HepG2 (cell line): ENCODE data around the gene TMPO. TPM values are rescaled to one million over a fixed set of nuclear protein-coding genes. Genes with fewer than 3 reads are reported as not detected.
A peak's percentile ranks its signal among the peaks of the same experiment; 100 is the strongest.

Experiments
- ATF7-NPFF ChIP-seq: sonication (generic); formaldehyde crosslinking; IDR thresholded peaks from 2 replicates; pipeline ENCODE4 v1.8.1; 2023; ENCODE audit warnings: mild to moderate bottlenecking, low read depth, missing genetic modification reagents, moderate library complexity
- BRCA1 ChIP-seq: sonication (generic); formaldehyde crosslinking; IDR thresholded peaks from 2 replicates; pipeline ENCODE4 v1.4.0; 2020; ENCODE audit warnings: missing genetic modification reagents
- CBX1 ChIP-seq: IDR thresholded peaks from one replicate; pipeline ENCODE4 v1.6.1; 2016; ENCODE audit warnings: antibody characterized with exemption, low read depth
- FOXM1 ChIP-seq: sonication (generic); formaldehyde crosslinking; IDR thresholded peaks from 2 replicates; pipeline ENCODE4 v1.5.0; 2020; ENCODE audit warnings: missing genetic modification reagents
- FOXO1 ChIP-seq: sonication (generic); formaldehyde crosslinking; IDR thresholded peaks from 2 replicates; pipeline ENCODE4 v1.4.0; 2020; ENCODE audit warnings: missing genetic modification reagents
- GATAD2A ChIP-seq: IDR thresholded peaks from 2 replicates; pipeline ENCODE4 v1.6.1; 2016
- HOXA9 ChIP-seq: sonication (generic); formaldehyde crosslinking; IDR thresholded peaks from 2 replicates; pipeline ENCODE4 v1.8.1; 2022; ENCODE audit warnings: missing genetic modification reagents, mild to moderate bottlenecking, moderate library complexity, borderline replicate concordance
- KLF6 ChIP-seq: IDR thresholded peaks from 2 replicates; pipeline ENCODE4 v1.8.0; 2016; ENCODE audit warnings: missing biosample characterization, missing genetic modification reagents
- MTA3 ChIP-seq: sonication (generic); formaldehyde crosslinking; IDR thresholded peaks from 2 replicates; pipeline ENCODE4 v1.4.0; 2020; ENCODE audit warnings: missing genetic modification reagents
- PITX1 ChIP-seq: sonication (generic); formaldehyde crosslinking; IDR thresholded peaks from 2 replicates; pipeline ENCODE4 v1.5.1; 2020; ENCODE audit warnings: mild to moderate bottlenecking, missing genetic modification reagents
- POLR2A ChIP-seq, 2 experiments: IDR thresholded peaks; 2 replicates each; pipeline ENCODE4 v1.6.1; 2011; ENCODE audit warnings: low read depth in 2 of 2, low read length in 2 of 2, mild to moderate bottlenecking in 1 of 2, moderate library complexity in 1 of 2; ENCODE audit not compliant: insufficient read depth in 1 of 2
- POLR2AphosphoS5 ChIP-seq: IDR thresholded peaks from 2 replicates; pipeline ENCODE4 v1.6.1; 2012; ENCODE audit warnings: low read depth, low read length
- POLR2G ChIP-seq: fragments of 200-400 bp; formaldehyde crosslinking; IDR thresholded peaks from 2 replicates; pipeline ENCODE4 v1.6.1; 2018; ENCODE audit warnings: mild to moderate bottlenecking, low read depth, low read length, moderate library complexity
- ZBTB20 ChIP-seq: sonication (generic); formaldehyde crosslinking; IDR thresholded peaks from 2 replicates; pipeline ENCODE4 v1.8.1; 2023; ENCODE audit warnings: missing genetic modification reagents, low read depth, mild to moderate bottlenecking, borderline replicate concordance
- ZNF256 ChIP-seq: sonication (generic); formaldehyde crosslinking; conservative IDR thresholded peaks from 2 replicates; pipeline ENCODE4 v1.4.0; 2020; ENCODE audit warnings: missing genetic modification reagents
- ZNF430 ChIP-seq: sonication (generic); formaldehyde crosslinking; IDR thresholded peaks from 2 replicates; pipeline ENCODE4 v1.9.0; 2021; ENCODE audit warnings: mild to moderate bottlenecking, missing genetic modification reagents
- ZNF468 ChIP-seq: sonication (generic); formaldehyde crosslinking; IDR thresholded peaks from 2 replicates; pipeline ENCODE4 v1.8.0; 2022; ENCODE audit warnings: mild to moderate bottlenecking, moderate library complexity, missing genetic modification reagents
- ZNF569 ChIP-seq: sonication (generic); formaldehyde crosslinking; IDR thresholded peaks from 2 replicates; pipeline ENCODE4 v1.5.0; 2020; ENCODE audit warnings: mild to moderate bottlenecking, missing genetic modification reagents, moderate library complexity, borderline replicate concordance
- ZNF644 ChIP-seq: IDR thresholded peaks from 2 replicates; pipeline ENCODE4 v1.6.1; 2016; ENCODE audit warnings: low read depth
- ZNF703 ChIP-seq: sonication (generic); formaldehyde crosslinking; IDR thresholded peaks from 2 replicates; pipeline ENCODE4 v1.5.1; 2020; ENCODE audit warnings: missing genetic modification reagents, mild to moderate bottlenecking, moderate library complexity, borderline replicate concordance
- ZNF777 ChIP-seq: sonication (generic); formaldehyde crosslinking; IDR thresholded peaks from 2 replicates; pipeline ENCODE4 v1.4.0; 2020; ENCODE audit warnings: missing genetic modification reagents
- polyA plus RNA-seq, 8 experiments: library from polyadenylated mRNA; depleted of rRNA in 3 of 8; stranded (reverse) in 7 of 8; unstranded in 1 of 8; fragments of >200 nt; fragmentation: Illumina TruSeq in 4 of 8; extraction: Trizol in 4 of 8; gene quantifications; 2 replicates each; pipeline versions ENCODE4 v1.2.1 to v1.2.3, GENCODE V29; 2011 to 2016; ENCODE audit warnings: low read depth in 4 of 8, missing spikeins in 1 of 8, mixed read lengths in 1 of 8; ENCODE audit not compliant: insufficient read depth in 1 of 8
- total RNA-seq, 5 experiments: library from RNA; depleted of rRNA; stranded (reverse); fragments of >200 nt; fragmentation: Illumina TruSeq; extraction: Trizol; gene quantifications; 2 replicates each; pipeline ENCODE4 v1.2.3, GENCODE V29; 2016; ENCODE audit warnings: low read depth in 1 of 5
- TF ChIP-seq, protein P1 (sequence below): sonication (generic); formaldehyde crosslinking; IDR thresholded peaks from 2 replicates; pipeline ENCODE4 v1.8.1; 2022; ENCODE audit warnings: low read depth, mild to moderate bottlenecking, missing genetic modification reagents
- TF ChIP-seq, protein P2 (sequence below): sonication (generic); formaldehyde crosslinking; IDR thresholded peaks from 2 replicates; pipeline ENCODE4 v1.4.0; 2020; ENCODE audit warnings: missing genetic modification reagents

Gene TMPO
- total and polyA plus RNA-seq, 2 of the 13 experiments (the other 11 are each of a cell fraction or from before 2014, with no cell fraction given), result 24.2 to 167 TPM

DNA sequence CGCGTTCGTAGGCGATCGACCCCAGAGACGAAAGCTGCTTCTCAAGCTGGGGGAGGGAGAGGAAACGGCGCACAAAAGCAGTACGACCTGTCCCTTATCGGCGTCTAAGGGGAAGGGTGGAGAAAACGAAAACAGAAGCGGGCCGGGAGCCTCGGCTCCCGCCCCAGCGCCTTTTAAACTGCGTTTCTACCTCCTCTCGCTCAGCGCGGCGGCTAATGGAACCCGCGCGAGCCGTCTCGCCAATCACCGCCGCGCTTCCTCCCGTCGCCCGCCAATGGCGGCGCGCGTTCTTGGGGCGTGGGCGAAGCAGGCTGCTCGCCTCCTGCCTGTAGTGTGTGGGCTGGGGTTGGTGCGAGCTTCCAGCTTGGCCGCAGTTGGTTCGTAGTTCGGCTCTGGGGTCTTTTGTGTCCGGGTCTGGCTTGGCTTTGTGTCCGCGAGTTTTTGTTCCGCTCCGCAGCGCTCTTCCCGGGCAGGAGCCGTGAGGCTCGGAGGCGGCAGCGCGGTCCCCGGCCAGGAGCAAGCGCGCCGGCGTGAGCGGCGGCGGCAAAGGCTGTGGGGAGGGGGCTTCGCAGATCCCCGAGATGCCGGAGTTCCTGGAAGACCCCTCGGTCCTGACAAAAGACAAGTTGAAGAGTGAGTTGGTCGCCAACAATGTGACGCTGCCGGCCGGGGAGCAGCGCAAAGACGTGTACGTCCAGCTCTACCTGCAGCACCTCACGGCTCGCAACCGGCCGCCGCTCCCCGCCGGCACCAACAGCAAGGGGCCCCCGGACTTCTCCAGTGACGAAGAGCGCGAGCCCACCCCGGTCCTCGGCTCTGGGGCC is at the start of gene TMPO (continued):
- TF ChIP-seq, protein P1, sequence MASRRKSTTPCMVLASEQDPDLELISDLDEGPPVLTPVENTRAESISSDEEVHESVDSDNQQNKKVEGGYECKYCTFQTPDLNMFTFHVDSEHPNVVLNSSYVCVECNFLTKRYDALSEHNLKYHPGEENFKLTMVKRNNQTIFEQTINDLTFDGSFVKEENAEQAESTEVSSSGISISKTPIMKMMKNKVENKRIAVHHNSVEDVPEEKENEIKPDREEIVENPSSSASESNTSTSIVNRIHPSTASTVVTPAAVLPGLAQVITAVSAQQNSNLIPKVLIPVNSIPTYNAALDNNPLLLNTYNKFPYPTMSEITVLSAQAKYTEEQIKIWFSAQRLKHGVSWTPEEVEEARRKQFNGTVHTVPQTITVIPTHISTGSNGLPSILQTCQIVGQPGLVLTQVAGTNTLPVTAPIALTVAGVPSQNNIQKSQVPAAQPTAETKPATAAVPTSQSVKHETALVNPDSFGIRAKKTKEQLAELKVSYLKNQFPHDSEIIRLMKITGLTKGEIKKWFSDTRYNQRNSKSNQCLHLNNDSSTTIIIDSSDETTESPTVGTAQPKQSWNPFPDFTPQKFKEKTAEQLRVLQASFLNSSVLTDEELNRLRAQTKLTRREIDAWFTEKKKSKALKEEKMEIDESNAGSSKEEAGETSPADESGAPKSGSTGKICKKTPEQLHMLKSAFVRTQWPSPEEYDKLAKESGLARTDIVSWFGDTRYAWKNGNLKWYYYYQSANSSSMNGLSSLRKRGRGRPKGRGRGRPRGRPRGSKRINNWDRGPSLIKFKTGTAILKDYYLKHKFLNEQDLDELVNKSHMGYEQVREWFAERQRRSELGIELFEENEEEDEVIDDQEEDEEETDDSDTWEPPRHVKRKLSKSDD (CRISPR knock-in tag), result 0 out of 2 replicates have a peak, but pooled peaks have one; percentile 23
- TF ChIP-seq ZNF569 (CRISPR knock-in tag) (no peak), FOXM1 (CRISPR knock-in tag) (peak; percentile 2; the same call in 1 of the 2 replicates), MTA3 (no peak), GATAD2A (CRISPR knock-in tag) (no peak), KLF6 (CRISPR knock-in tag) (no peak), ZNF430 (CRISPR knock-in tag) (peak; percentile 50; the same call in 1 of the 2 replicates), PITX1 (CRISPR knock-in tag) (peak; percentile 35; the same call in 1 of the 2 replicates), ZNF777 (no peak; the same call in 1 of the 2 replicates), ZBTB20 (CRISPR knock-in tag) (no peak), HOXA9 (no peak), POLR2AphosphoS5 (peak; percentile 86), BRCA1 (CRISPR knock-in tag) (peak; percentile 77; the same call in 1 of the 2 replicates), CBX1 (peak; percentile 31), ZNF468 (CRISPR knock-in tag) (no peak), ZNF644 (no peak), POLR2A (IDR thresholded peaks at IDR 0.05; ENCODE audit: insufficient read depth in 1 of 2, low read depth in 2 of 2, low read length in 2 of 2) (peak; percentile 90 to 92), FOXO1 (no peak; the same call in 1 of the 2 replicates), ATF7-NPFF (CRISPR knock-in tag) (peak; percentile 88), POLR2G (peak; percentile 92), ZNF703 (CRISPR knock-in tag) (0 out of 2 replicates have a peak, but pooled peaks have one; percentile 53), ZNF256 (peak; percentile 85; the same call in 1 of the 2 replicates)
- TF ChIP-seq, protein P2, sequence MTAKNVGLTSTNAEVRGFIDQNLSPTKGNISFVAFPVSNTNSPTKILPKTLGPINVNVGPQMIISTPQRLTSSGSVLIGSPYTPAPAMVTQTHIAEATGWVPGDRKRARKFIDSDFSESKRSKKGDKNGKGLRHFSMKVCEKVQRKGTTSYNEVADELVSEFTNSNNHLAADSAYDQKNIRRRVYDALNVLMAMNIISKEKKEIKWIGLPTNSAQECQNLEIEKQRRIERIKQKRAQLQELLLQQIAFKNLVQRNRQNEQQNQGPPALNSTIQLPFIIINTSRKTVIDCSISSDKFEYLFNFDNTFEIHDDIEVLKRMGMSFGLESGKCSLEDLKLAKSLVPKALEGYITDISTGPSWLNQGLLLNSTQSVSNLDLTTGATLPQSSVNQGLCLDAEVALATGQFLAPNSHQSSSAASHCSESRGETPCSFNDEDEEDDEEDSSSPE, result peak; percentile 96
